Pulmonary artery endothelial cell (primary cell): Measurements from ENCODE around the gene TUBB8B. TPM values are rescaled to one million over a fixed set of nuclear protein-coding genes. Genes with fewer than 3 reads are reported as not detected.
"Not testable (repeated sequence)": the region's sequence is repeated elsewhere in the genome, so short reads cannot be mapped to it uniquely, and the experiment has no call there.

Experiments
- DNase-seq: peaks from one replicate; pipeline ENCODE4 v3.0.0-alpha.2; 2011; ENCODE audit warnings: low read depth, low spot score
- total RNA-seq: library from RNA; depleted of rRNA; stranded (reverse); fragments of >200 nt; gene quantifications from 2 replicates; pipeline ENCODE4 v1.2.3, GENCODE V29; 2014

The TUBB8B gene
- total RNA-seq, 1 donor from 2014 or later: not detected

DNA sequence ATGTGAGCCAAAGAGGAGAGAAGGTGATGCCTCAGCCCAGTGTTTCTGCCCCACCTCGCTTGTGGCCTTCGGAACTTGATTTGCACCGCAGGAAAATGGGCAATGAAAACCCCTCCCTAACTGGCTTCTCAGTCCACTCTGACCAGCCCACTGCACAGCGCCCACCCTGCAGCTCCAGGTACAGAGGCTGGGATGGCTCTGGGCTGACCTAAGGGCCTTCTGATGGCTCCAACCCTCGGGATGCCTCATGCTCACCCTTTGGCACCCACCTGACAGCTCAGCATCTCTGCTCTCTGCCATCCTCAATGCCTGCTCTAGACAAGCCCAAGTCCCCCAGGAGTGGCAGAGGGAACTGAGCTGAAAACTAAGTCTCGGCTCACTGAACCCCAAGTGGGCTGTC is 36.2 kb downstream of the TUBB8B start:
- not testable (repeated sequence) for DNase-seq

- not testable (repeated sequence) for DNase-seq
Measured at GRCh38 chr18:12773-13172, 36.6 kb downstream of the TUBB8B start.

- not testable (repeated sequence) for DNase-seq
Measured at GRCh38 chr18:11383-12274, 37.8 kb downstream of the TUBB8B start.

DNA sequence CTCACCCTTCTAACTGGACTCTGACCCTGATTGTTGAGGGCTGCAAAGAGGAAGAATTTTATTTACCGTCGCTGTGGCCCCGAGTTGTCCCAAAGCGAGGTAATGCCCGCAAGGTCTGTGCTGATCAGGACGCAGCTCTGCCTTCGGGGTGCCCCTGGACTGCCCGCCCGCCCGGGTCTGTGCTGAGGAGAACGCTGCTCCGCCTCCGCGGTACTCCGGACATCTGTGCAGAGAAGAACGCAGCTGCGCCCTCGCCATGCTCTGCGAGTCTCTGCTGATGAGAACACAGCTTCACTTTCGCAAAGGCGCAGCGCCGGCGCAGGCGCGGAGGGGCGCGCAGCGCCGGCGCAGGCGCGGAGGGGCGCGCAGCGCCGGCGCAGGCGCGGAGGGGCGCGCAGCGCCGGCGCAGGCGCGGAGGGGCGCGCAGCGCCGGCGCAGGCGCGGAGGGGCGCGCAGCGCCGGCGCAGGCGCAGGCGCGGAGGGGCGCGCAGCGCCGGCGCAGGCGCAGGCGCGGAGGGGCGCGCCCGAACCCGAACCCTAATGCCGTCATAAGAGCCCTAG is 38.7 kb downstream of the TUBB8B start:
- DNase-seq: not testable (repeated sequence)

GRCh38 chr18:9937-10336 is 39.5 kb downstream of the TUBB8B start:
- DNase-seq: not testable (repeated sequence)

Other genes with a start within 250 kb of the TUBB8B start
- gene USP14, start 108.9 kb upstream of the TUBB8B start, total RNA-seq: 22.9 and 27.7 TPM in 2 replicates
- gene THOC1, start 218.4 kb upstream of the TUBB8B start, total RNA-seq: 25.3 and 50.6 TPM in 2 replicates